GM21423 (cell line): ENCODE data around the gene TIPRL.
"Not testable (repeated sequence)": the region's sequence is repeated elsewhere in the genome, so short reads cannot be mapped to it uniquely, and the experiment has no call there.

Experiments used
- ATAC-seq: cut with Tn5 transposase; IDR thresholded peaks from one replicate; pipeline ENCODE4 v1.9.1; 2021; ENCODE audit warnings: mild to moderate bottlenecking, moderate library complexity; ENCODE audit not compliant: unreplicated experiment

Gene TIPRL

GRCh38 chr1:168157638-168158037 lies 21.1 kb upstream of the TIPRL start:
- ATAC-seq = no peak

DNA sequence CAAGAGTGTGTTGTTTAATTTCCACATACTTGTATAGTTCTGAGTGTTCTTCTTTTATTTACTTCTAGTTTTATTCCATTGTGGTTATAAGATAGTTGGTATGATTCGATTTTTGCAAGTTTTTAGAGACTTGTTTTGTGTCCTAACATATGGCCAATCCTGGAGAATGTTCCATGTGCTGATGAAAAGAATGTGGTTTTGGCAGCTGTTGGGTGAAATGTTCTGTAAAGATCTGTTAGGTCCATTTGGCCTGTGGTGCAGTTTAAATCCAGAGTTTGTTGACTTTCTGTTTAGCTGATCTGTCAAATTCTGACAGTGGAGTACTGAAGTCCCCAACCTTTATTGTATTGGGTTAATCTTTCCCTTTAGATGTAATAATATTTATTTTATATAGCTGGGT lies 19.5 kb upstream of the TIPRL start:
- ATAC-seq = no peak

DNA sequence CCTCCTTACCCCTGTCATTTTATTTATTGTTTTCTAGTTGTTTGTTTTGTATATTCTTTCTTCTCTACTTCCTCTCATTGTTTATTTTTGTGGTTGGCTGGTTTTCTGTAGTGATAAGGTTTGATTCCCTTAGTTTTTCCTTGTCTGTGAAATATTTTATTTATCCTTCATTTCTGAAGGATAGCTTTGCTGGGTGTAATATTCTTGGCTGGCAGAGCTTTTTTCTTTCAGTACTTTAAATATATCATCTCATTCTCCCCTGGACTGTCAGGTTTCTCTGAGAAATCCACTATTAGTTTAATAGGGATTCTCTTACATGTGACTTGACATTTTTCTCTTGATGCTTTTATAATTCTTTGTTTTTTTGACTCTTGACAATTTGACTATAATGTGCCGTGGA lies 18.8 kb upstream of the TIPRL start:
- no peak for ATAC-seq

GRCh38 chr1:168161459-168161858 lies 17.3 kb upstream of the TIPRL start:
- no peak for ATAC-seq

GRCh38 chr1:168163670-168164069 lies 15.1 kb upstream of the TIPRL start:
- no peak for ATAC-seq

DNA sequence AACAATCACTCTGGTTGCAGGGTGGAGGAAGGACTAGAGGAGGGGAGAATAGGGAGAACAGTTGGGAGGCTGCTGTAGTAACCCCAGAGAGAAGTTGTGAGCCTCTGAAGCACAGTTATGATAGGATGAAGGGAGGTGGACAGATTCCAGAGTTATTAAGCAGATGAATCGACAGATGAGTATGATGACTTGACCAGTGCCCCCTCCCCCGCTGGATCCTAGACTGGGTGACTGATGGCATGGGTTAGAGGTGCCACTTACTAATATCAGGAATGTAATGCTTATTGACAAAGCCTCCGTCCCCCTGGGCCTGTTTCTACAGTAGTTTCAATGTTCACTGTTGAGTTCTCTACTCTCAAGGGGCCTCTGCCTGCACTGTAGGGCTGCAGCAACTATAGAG lies 14.0 kb upstream of the TIPRL start:
- no peak for ATAC-seq

DNA sequence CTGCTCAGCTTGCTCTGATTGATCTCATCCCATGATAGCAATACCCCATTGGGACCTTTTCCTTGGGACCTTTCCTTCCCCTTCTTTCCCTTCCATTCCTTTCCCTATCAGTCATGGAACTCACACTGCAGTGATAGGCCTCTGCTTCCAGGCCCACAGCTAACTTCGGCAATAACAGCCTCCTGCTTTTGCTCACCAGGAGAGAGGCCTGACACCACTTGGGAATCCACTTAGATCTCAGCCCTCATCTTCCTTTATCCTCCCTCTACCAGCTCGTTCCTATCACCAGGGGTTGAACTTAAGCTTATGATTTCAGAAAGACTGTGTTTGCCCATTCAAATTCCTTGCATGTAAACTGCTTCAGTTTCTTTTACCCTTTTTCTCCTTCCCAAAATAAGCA lies 11.0 kb upstream of the TIPRL start:
- ATAC-seq = no peak

- ATAC-seq = no peak
Observed at GRCh38 chr1:168170564-168171508, 7.9 kb upstream of the TIPRL start.

GRCh38 chr1:168172250-168172915 lies 6.4 kb upstream of the TIPRL start:
- no peak for ATAC-seq

DNA sequence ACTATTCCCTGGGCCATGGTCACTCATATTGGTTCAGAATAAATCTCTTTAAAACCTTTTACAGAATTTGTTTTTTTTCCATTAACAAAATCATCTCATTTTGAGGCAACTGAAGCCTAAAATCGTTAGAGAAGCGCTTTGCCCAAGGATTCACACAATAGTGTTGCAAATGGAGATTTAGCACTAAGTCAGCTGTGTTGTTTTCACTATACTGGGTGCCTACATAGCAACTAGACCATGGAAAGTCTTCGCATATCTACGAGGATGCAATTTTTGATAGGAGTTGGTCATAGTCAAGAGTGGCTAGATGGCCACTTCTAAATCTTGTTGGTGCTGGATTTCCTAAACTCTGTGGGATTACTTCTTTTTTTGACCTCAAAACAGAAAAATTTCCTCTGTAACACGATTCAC lies 530 bp upstream of the TIPRL start:
- ATAC-seq = peak; percentile 1

- ATAC-seq = no peak
Observed at GRCh38 chr1:168179438-168180147, 831 bp downstream of the TIPRL start.

DNA sequence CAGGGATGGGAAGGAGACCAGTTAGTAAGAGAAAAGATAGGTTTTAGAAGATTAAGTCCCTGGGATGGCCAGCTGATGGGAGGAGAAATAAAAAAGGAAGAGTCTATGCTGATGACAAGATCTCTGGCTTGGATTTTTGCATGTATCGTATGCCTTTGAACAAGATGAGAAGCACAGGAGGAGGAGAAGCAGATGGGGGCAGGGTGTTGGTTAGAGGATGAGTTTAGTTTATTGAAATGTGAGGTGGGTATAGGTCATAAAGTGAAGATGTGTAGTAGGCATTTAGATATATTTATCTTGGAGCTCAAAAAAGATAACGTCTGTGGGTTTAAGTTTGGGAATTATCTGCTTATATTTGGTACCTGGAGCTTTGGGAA lies 1.4 kb downstream of the TIPRL start:
- ATAC-seq = no peak

DNA sequence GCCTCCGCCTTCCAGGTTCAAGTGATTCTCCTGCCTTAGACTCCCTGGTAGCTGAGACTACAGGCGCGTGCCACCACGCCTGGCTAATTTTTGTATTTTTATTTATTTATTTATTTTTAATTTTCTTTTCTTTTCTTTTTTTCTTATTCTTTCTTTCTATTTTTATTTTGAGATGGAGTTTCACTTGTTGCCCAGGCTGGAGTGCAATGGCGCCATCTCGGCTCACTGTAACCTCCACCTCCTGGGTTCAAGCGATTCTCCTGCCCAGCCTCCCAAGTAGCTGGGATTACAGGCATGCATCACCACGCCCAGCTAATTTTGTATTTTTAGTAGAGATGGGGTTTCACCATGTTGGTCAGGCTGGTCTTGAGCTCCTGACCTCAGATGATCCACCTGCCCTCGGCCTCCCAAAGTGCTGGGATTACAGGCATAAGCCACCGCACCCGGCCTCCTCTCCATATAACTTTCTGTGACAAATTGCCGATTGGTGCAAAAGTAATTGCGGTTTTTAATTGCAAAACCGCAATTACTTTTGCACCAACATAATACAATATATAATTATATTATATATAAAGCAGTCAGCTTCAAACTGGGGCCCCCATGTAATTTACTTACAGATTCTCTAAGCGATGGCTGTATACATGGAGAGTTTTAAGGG lies 2.4 kb downstream of the TIPRL start:
- ATAC-seq = not testable (repeated sequence)

DNA sequence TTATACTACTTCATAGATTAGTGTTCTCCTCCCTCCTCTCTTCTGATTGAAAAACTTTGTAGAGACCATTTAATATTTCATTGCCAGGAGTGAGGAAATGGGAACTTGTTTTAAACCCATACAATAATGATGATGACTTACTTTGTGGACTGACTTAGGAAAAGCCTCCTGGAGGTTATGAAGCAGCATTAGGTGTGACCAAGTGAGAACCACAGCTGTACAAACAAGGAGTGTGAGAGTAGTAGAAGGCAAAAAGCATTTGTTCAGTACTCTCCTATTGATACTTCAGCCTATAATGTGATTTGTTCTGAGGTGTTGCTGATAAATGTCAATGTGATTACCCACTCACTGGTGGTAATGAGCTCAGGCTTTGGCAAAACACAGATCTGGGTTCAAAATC lies 8.4 kb downstream of the TIPRL start:
- ATAC-seq = no peak

DNA sequence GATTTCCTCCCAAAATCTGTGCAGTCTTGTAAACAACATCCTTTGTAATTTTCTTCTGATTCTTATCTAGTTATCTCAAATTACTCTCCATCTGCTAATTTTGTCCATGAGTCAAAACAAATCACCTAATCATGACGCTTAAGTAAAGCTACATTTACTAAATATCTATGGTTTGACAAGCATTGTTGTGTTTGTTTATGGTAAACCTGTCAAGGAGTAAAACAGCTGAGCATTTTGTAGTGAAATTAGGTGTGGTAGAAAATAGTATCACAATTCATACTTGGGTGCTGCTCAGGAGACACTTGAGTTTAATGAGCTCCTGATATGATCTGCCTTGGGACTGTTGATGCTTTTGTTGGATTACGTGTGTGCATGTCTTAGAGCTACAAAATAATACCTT lies 11.6 kb downstream of the TIPRL start:
- no peak for ATAC-seq

- no peak for ATAC-seq
Observed at GRCh38 chr1:168195199-168196135, 16.7 kb downstream of the TIPRL start.

- no peak for ATAC-seq
Observed at GRCh38 chr1:168199056-168199455, 20.3 kb downstream of the TIPRL start.

DNA sequence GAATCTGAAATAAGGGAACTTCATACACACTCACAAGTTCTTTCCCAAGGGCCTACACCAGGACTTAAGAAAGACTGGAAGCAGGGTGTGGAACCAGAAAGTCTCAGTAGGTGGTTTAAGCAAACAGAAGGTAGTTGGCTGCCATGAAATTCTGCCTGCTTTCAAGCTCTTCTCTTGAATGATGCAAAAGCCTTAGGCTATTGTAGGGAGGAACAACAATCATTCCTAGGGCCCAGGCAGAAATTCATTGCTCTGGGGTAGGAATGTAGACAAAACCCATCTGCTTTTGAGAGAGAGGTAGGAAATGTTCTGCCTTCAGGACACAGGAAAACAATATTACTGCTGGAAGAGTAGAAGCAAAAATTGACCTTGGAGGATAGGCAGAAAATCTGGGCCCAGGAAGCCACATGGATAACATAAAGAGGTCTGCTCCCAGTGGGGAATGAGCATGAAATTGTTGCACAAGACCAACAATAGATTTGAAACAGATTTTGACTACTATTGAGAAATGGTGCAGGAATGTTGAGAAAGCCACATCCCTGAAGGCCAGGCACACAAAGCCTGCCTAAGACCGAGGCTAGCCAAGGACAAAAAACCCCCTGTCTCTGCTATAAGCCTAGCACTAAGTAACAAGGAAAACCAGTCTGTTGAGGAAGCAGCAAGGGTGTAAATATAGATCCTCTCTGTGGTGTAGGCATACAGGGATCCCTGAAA lies 24.3 kb downstream of the TIPRL start:
- no peak for ATAC-seq

GRCh38 chr1:168206111-168206510 lies 27.3 kb downstream of the TIPRL start:
- no peak for ATAC-seq
